Measurements from ENCODE around the gene ETV6.

GRCh38 chr12:11765421-11765816 is 115.9 kb downstream of the ETV6 start:
- TF ChIP-seq CTCF (IDR thresholded peaks at IDR 0.05) (no peak), TCF7L2 (IDR thresholded peaks at IDR 0.05; ENCODE audit: low read depth, low read length) (no peak), POLR2AphosphoS5 (IDR thresholded peaks at IDR 0.05; ENCODE audit: low read depth, low read length) (no peak), SIN3A (IDR thresholded peaks at IDR 0.05; ENCODE audit: borderline replicate concordance, insufficient read depth, low read depth, low read length) (no peak)

All from Panc1 (cell line).